ENCODE measurements around the gene STXBP1.

STXBP1 gene

GRCh38 chr9:127598839-127599549 lies 13.1 kb upstream of the STXBP1 start:
- no peaks in the 10 kb centered on the region for H3K9me2 ChIP-seq (ENCODE audit: low read depth, low read length)
- no peaks in the 10 kb centered on the region for H3K4me1 ChIP-seq (ENCODE audit: insufficient read depth, low read length, severe bottlenecking)
- no peaks in the 10 kb centered on the region for H4K20me1 ChIP-seq (ENCODE audit: insufficient read depth, low read length)
- peaks cover 8% of the 10 kb centered on the region; the same call in 1 of the 2 replicates for H3K27me3 ChIP-seq (ENCODE audit: insufficient read depth, low read length)
- no peaks in the 10 kb centered on the region for H3K36me3 ChIP-seq (ENCODE audit: insufficient read depth, low read length)
- H3K4me3 ChIP-seq (ENCODE audit: low read depth, low read length, poor library complexity, severe bottlenecking), result no peak overlapping the region
- H3F3A ChIP-seq (ENCODE audit: insufficient read depth, low read length), result no peaks in the 10 kb centered on the region
- H2AFZ ChIP-seq (ENCODE audit: low read length), result no peak overlapping the region
- H3K79me2 ChIP-seq (ENCODE audit: insufficient read depth, low read length), result no peaks in the 10 kb centered on the region
- no peak overlapping the region for H3K27ac ChIP-seq (ENCODE audit: low read depth, low read length, poor library complexity, severe bottlenecking)
- no peaks in the 10 kb centered on the region for H3K9me3 ChIP-seq (ENCODE audit: low read length)
- no peak overlapping the region for H3K4me2 ChIP-seq (ENCODE audit: low read length)
- no peak overlapping the region for H3K9ac ChIP-seq (ENCODE audit: low read length)
- no peak for TF ChIP-seq EZH2 (IDR thresholded peaks at IDR 0.05; ENCODE audit: borderline replicate concordance, low read length)
- TF ChIP-seq CTCF (IDR thresholded peaks at IDR 0.05; ENCODE audit: low read length), result no peak

GRCh38 chr9:127599550-127599891 lies 12.6 kb upstream of the STXBP1 start:
- Histone ChIP-seq H3K4me2 (ENCODE audit: low read length) (no peak overlapping the region), H3K36me3 (ENCODE audit: insufficient read depth, low read length) (no peaks in the 10 kb centered on the region), H3K9ac (ENCODE audit: low read length) (no peak overlapping the region)

GRCh38 chr9:127603226-127603625 lies 8.9 kb upstream of the STXBP1 start:
- H3K79me2 ChIP-seq (ENCODE audit: insufficient read depth, low read length), result no peaks in the 10 kb centered on the region
- no peaks in the 10 kb centered on the region for H3K9me2 ChIP-seq (ENCODE audit: low read depth, low read length)
- H3K27ac ChIP-seq (ENCODE audit: low read depth, low read length, poor library complexity, severe bottlenecking), result no peak overlapping the region
- H3K9ac ChIP-seq (ENCODE audit: low read length), result no peak overlapping the region
- TF ChIP-seq CTCF (IDR thresholded peaks at IDR 0.05; ENCODE audit: low read length), result no peak
- H3K4me2 ChIP-seq (ENCODE audit: low read length), result no peak overlapping the region
- no peaks in the 10 kb centered on the region for H4K20me1 ChIP-seq (ENCODE audit: insufficient read depth, low read length)
- H3F3A ChIP-seq (ENCODE audit: insufficient read depth, low read length), result no peaks in the 10 kb centered on the region
- peaks cover 8% of the 10 kb centered on the region; the same call in 1 of the 2 replicates for H3K27me3 ChIP-seq (ENCODE audit: insufficient read depth, low read length)
- H3K9me3 ChIP-seq (ENCODE audit: low read length), result no peaks in the 10 kb centered on the region
- no peak overlapping the region for H2AFZ ChIP-seq (ENCODE audit: low read length)
- no peaks in the 10 kb centered on the region for H3K36me3 ChIP-seq (ENCODE audit: insufficient read depth, low read length)
- peaks cover 5% of the 10 kb centered on the region for H3K4me1 ChIP-seq (ENCODE audit: insufficient read depth, low read length, severe bottlenecking)
- no peak overlapping the region for H3K4me3 ChIP-seq (ENCODE audit: low read depth, low read length, poor library complexity, severe bottlenecking)

More at GRCh38 chr9:127599550-127599891, 12.6 kb upstream of the STXBP1 start:
- Histone ChIP-seq H2AFZ (ENCODE audit: low read length) (no peak overlapping the region), H3K9me3 (ENCODE audit: low read length) (no peaks in the 10 kb centered on the region), H3K79me2 (ENCODE audit: insufficient read depth, low read length) (no peaks in the 10 kb centered on the region), H4K20me1 (ENCODE audit: insufficient read depth, low read length) (no peaks in the 10 kb centered on the region), H3K27me3 (ENCODE audit: insufficient read depth, low read length) (peaks cover 8% of the 10 kb centered on the region; the same call in 1 of the 2 replicates), H3K4me1 (ENCODE audit: insufficient read depth, low read length, severe bottlenecking) (no peaks in the 10 kb centered on the region), H3F3A (ENCODE audit: insufficient read depth, low read length) (no peaks in the 10 kb centered on the region), H3K9me2 (ENCODE audit: low read depth, low read length) (no peaks in the 10 kb centered on the region), H3K27ac (ENCODE audit: low read depth, low read length, poor library complexity, severe bottlenecking) (no peak overlapping the region), H3K4me3 (ENCODE audit: low read depth, low read length, poor library complexity, severe bottlenecking) (no peak overlapping the region)
- no peak for TF ChIP-seq CTCF (IDR thresholded peaks at IDR 0.05; ENCODE audit: low read length)
- no peak for TF ChIP-seq EZH2 (IDR thresholded peaks at IDR 0.05; ENCODE audit: borderline replicate concordance, low read length)

All from OCI-LY1 (cell line).